GM12878 (cell line): ENCODE results near the gene SHC1. TPM values are rescaled to one million over a fixed set of nuclear protein-coding genes. Genes with fewer than 3 reads are reported as not detected.

ENCODE experiments used
- ATAC-seq: fragments of 200-7000 bp; cut with Tn5 transposase; 3 replicates; pipeline ENCODE4 v1.9.1; 2020; ENCODE audit warnings: mild to moderate bottlenecking, moderate library complexity
- BruUV-seq: library from RNA; stranded (reverse); fragments of 400-500 nt; replicated peaks from 2 replicates; lab custom pipeline; 2021; lab: Mats Ljungman, UMichigan
- CTCF ChIA-PET: fragments of 300-600 bp; sonication (Branson Sonifier 250); formaldehyde crosslinking; extraction: SDS; loops from one replicate; lab custom pipeline; 2021; ENCODE audit warnings: inconsistent platforms; lab: Yijun Ruan, JAX
- POLR2A ChIA-PET: fragments of 350-600 bp; formaldehyde crosslinking; extraction: SDS; loops from one replicate; lab custom pipeline; 2021; ENCODE audit warnings: inconsistent platforms; lab: Charles Lee
- RAD21 ChIA-PET: fragments of 300-600 bp; sonication (Branson Sonifier 250); formaldehyde crosslinking; loops from one replicate; lab custom pipeline; 2023; ENCODE audit warnings: antibody characterized with exemption; ENCODE audit not compliant: unreplicated experiment; lab: Charles Lee
- SMC1A ChIA-PET: fragments of 300-600 bp; sonication (Branson Sonifier 250); formaldehyde crosslinking; loops from one replicate; lab custom pipeline; 2023; ENCODE audit not compliant: unreplicated experiment, uncharacterized antibody; lab: Charles Lee
- DNase-seq: peaks from one replicate; pipeline ENCODE4 v3.0.0-alpha.2; 2011; ENCODE audit warnings: low read depth, low spot score
- FAIRE-seq: peaks from 3 replicates; lab custom pipeline; 2011; peaks lifted over from hg19 to GRCh38; lab: Jason Lieb, UNC
- H2AFZ ChIP-seq: 2 replicates; pipeline ENCODE4 v1.6.0; 2011; ENCODE audit warnings: low read depth, low read length, control low read depth; ENCODE audit not compliant: control insufficient read depth
- H3K27ac ChIP-seq: 2 replicates; pipeline ENCODE4 v1.5.1; 2011; ENCODE audit warnings: control low read depth; ENCODE audit not compliant: control insufficient read depth, insufficient read depth
- H3K27me3 ChIP-seq, 2 experiments: replicated peaks in 1 of 2; 2 replicates each; pipeline versions ENCODE4 v1.6.0 to v1.6.1; 2011; ENCODE audit warnings: low read length in 1 of 2; ENCODE audit not compliant: control insufficient read depth in 2 of 2, insufficient read depth in 2 of 2
- H3K36me3 ChIP-seq, 2 experiments: 2 replicates each; pipeline ENCODE4 v1.5.1; 2011; ENCODE audit warnings: low read length in 1 of 2; ENCODE audit not compliant: control insufficient read depth in 2 of 2, insufficient read depth in 2 of 2
- H3K4me1 ChIP-seq: 2 replicates; pipeline ENCODE4 v1.6.1; 2011; ENCODE audit warnings: mild to moderate bottlenecking, low read length, moderate library complexity, mixed read lengths; ENCODE audit not compliant: control insufficient read depth, insufficient read depth
- H3K4me2 ChIP-seq: 2 replicates; pipeline ENCODE4 v1.6.0; 2011; ENCODE audit warnings: control low read depth; ENCODE audit not compliant: control insufficient read depth, insufficient read depth
- H3K4me3 ChIP-seq: fragments of 200-600 bp; sonication (generic); 2 replicates; pipeline ENCODE4 v1.5.1; 2016
- H3K79me2 ChIP-seq: 2 replicates; pipeline ENCODE4 v1.6.0; 2011; ENCODE audit warnings: low read length; ENCODE audit not compliant: control insufficient read depth, insufficient read depth
- H3K9ac ChIP-seq: 2 replicates; pipeline ENCODE4 v1.8.0; 2011; ENCODE audit warnings: low read length, control low read depth, mixed read lengths; ENCODE audit not compliant: control insufficient read depth, insufficient read depth
- H3K9me3 ChIP-seq: replicated peaks from 3 replicates; pipeline ENCODE4 v1.5.1; 2011; ENCODE audit warnings: mild to moderate bottlenecking, low read length; ENCODE audit not compliant: control insufficient read depth, insufficient read depth
- H4K20me1 ChIP-seq: 2 replicates; pipeline ENCODE4 v1.6.0; 2011; ENCODE audit not compliant: control insufficient read depth, insufficient read depth
- ATF2 ChIP-seq: IDR thresholded peaks from 2 replicates; pipeline ENCODE4 v1.6.1; 2012; ENCODE audit warnings: low read length, inconsistent platforms
- FOS ChIP-seq: IDR thresholded peaks from 3 replicates; pipeline ENCODE4 v1.6.1; 2011; ENCODE audit warnings: borderline replicate concordance; ENCODE audit not compliant: insufficient read length; ENCODE audit errors: extremely low read depth
- MTA2 ChIP-seq: fragments of 450-650 bp; IDR thresholded peaks from 2 replicates; pipeline ENCODE4 v1.6.1; 2016; ENCODE audit warnings: low read depth, mild to moderate bottlenecking, moderate library complexity
- PAX5 ChIP-seq: IDR thresholded peaks from 2 replicates; pipeline ENCODE4 v1.6.1; 2011; ENCODE audit warnings: low read depth, low read length, borderline replicate concordance
- PML ChIP-seq: IDR thresholded peaks from 2 replicates; pipeline ENCODE4 v1.6.1; 2012; ENCODE audit warnings: low read length, inconsistent platforms
- POLR2AphosphoS5 ChIP-seq: IDR thresholded peaks from 2 replicates; pipeline ENCODE4 v1.6.1; 2011; ENCODE audit warnings: mild to moderate bottlenecking, low read length, inconsistent platforms
- RAD51 ChIP-seq: fragments of 450-650 bp; IDR thresholded peaks from 2 replicates; pipeline ENCODE4 v1.6.1; 2016; ENCODE audit warnings: moderate library complexity, mild to moderate bottlenecking, inconsistent platforms
- SMAD5 ChIP-seq: IDR thresholded peaks from 2 replicates; pipeline ENCODE4 v1.6.1; 2016; ENCODE audit warnings: antibody characterized with exemption, low read depth
- WRNIP1 ChIP-seq: IDR thresholded peaks from 2 replicates; pipeline ENCODE4 v1.6.1; 2011; ENCODE audit warnings: low read depth, low read length, improper control_type of control experiment, borderline replicate concordance
- ZNF622 ChIP-seq: fragments of 450-650 bp; IDR thresholded peaks from 2 replicates; pipeline ENCODE4 v1.6.1; 2017; ENCODE audit warnings: mild to moderate bottlenecking, inconsistent platforms
- WGBS: methylation state at CpG from one replicate; pipeline ENCODE4 v1.1.6; 2016; ENCODE audit warnings: low lambda C conversion rate; ENCODE audit not compliant: insufficient replicate concordance, insufficient coverage; ENCODE audit errors: missing lambda C conversion rate; 5-methylcytosine and 5-hydroxymethylcytosine counted together
- in situ Hi-C: fragments of 300-500 bp; cut with MboI; formaldehyde crosslinking; loops from 9 replicates; pipeline ENCODE4 v1.14.3; 2018; ENCODE audit warnings: mixed read lengths
- intact Hi-C: fragments of 100-400 bp; cut with micrococcal nuclease; formaldehyde crosslinking; loops from one replicate; pipeline ENCODE4 v1.14.2; 2022; ENCODE audit not compliant: unreplicated experiment
- polyA plus RNA-seq, 11 experiments: library from polyadenylated mRNA; depleted of rRNA in 4 of 11; unstranded in 6 of 11; stranded (reverse) in 5 of 11; fragments of >200 nt; fragmentation: Nextera tagmentation in 4 of 11; fragmentation: Illumina TruSeq in 1 of 11; extraction: Ambion mirVana in 4 of 11; extraction: Trizol in 1 of 11; gene quantifications; 1 replicate in 1 of 11; 2 replicates in 10 of 11; pipeline versions ENCODE4 v1.2.1 to v1.2.3, GENCODE V29; 2011 to 2016; ENCODE audit warnings: inconsistent platforms in 2 of 11, missing spikeins in 2 of 11, low read depth in 1 of 11
- total RNA-seq, 4 experiments: library from RNA; depleted of rRNA in 3 of 4; stranded (reverse); fragments of >200 nt in 3 of 4; fragmentation: Illumina TruSeq in 1 of 4; extraction: Trizol in 1 of 4; gene quantifications; 2 replicates each; pipeline versions ENCODE4 v1.2.1 to v1.2.3, GENCODE V29; 2013 to 2021

The SHC1 gene
- total and polyA plus RNA-seq, 10 of the 15 experiments (the other 5 are each of a cell fraction or from before 2014, with no cell fraction given), result 2.6 to 49.3 (median 25.2) TPM

GRCh38 chr1:154958036-154958435, 12.5 kb downstream of the SHC1 start (continued):
- TF ChIP-seq FOS (no peak), PML (no peak), POLR2AphosphoS5 (no peak), SMAD5 (no peak), ATF2 (no peak)

- H3K36me3 ChIP-seq, result peaks cover 3 to 5% of the 10 kb centered on the region in 2 experiments; a peak in 2 of 4 replicates
- no peak for FAIRE-seq
- ChIA-PET SMC1A (no interaction called here), RAD21 (interaction anchor here (1.7 to 2.6 kb wide), 2 partner anchors 16 to 105 kb away, joined by 6 to 10 read pairs; no protein-coding TSS in a partner anchor)
- no peak overlapping the region for H3K4me3 ChIP-seq
- no peaks in the 10 kb centered on the region for H4K20me1 ChIP-seq
- in situ Hi-C loops (no loop called here), intact Hi-C loops (no loop called here)
- H3K9me3 ChIP-seq, result no peaks in the 10 kb centered on the region
- H3K27ac ChIP-seq, result no peak overlapping the region
- no peaks in the 10 kb centered on the region for H3K27me3 ChIP-seq
- no peak overlapping the region for H3K4me2 ChIP-seq
- TF ChIP-seq ZNF622 (no peak), RAD51 (no peak), PAX5 (no peak), MTA2 (no peak), WRNIP1 (no peak)
- TF ChIP-seq, all 136 proteins: peak for 0
- no peak for ATAC-seq
- ChIA-PET POLR2A (interaction anchor here (2.5 to 12.3 kb wide), 2 partner anchors 16 to 38 kb away, joined by 10 to 140 read pairs; partner anchors contain the start of genes CKS1B and SHC1), CTCF (interaction anchor here (2.7 kb wide), 1 partner anchor 26 kb away, joined by 10 read pairs; the partner anchor contains the start of gene FLAD1)
- Histone ChIP-seq H2AFZ (no peak overlapping the region), H3K9ac (no peak overlapping the region), H3K4me1 (peaks cover 27% of the 10 kb centered on the region), H3K79me2 (peaks cover 30% of the 10 kb centered on the region)
- 82% methylated on average over 9 of the region's 9 CpGs for WGBS
- no peak for DNase-seq
- no TSS peak for BruUV-seq
These were observed 13.4 kb downstream of the SHC1 start for GRCh38 chr1:154957091-154957657.
